HG03520 (cell line): ENCODE results near the gene HIRA.
"Not testable (repeated sequence)": the region's sequence is repeated elsewhere in the genome, so short reads cannot be mapped to it uniquely, and the experiment has no call there.

ENCODE experiments used
- ATAC-seq: cut with Tn5 transposase; IDR thresholded peaks from one replicate; pipeline ENCODE4 v1.9.1; 2021; ENCODE audit warnings: mild to moderate bottlenecking, moderate library complexity; ENCODE audit not compliant: unreplicated experiment

Gene HIRA

DNA sequence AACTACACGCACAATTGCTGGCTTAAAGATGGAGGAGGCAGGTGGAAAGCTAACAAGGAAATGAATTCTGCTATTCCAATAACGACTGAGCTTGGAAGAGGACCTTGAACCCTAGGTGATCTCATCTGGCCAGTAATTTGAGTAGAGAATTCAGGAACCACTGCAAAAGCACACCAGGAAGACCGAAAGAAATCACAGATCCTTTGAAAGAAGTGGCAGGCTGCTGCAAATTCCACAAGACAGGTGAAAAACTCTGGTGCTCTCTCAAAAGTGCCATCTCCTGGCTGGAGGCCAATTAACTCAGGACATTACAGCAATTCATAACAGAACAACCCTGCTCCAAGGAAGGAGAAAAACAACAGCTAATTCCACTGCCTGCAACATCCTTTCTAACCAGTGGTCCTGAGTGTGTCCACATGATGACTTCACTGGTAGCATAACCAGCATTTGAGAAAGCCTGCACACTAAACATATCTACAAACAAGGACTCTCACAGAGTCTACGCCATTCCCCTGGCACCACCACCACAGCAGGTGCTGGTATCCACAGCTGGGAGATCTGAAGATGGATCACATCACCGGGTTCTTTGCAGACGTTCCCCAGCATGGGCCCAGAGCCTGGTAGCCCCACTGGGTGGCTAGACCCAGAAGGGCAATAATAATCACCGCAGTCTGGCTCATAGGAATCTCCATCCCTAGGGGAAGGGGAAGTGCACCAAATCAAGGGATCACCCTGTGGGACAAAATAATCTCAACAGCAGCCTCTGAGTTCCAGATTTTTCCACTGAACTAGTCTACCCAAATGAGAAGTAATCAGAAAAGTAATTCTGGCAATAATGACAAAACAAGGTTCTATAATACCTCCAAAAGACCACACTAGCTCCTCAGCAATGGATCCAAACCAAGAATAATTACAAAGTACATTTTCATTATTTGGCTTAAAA, 95.1 kb downstream of the HIRA start:
- no peak for ATAC-seq

DNA sequence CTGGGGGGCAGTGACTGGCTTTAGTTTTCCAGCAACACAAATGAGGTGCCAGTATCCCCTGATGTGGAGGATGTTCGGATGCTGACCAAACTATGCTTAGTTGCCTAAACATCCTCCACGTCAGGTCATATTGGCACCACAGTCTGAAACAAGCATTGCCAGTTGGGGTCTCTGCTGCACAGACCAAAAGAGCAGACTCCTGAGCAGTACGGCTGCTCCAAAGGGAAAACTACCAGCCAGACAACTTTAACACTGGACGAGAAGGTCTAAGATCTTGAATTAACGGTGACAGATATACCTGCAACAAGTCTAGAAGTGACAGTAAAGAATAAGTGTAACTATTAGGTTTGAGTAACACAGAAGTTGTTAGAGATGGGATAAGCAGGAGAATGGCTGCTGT, 99.6 kb downstream of the HIRA start:
- no peak for ATAC-seq

DNA sequence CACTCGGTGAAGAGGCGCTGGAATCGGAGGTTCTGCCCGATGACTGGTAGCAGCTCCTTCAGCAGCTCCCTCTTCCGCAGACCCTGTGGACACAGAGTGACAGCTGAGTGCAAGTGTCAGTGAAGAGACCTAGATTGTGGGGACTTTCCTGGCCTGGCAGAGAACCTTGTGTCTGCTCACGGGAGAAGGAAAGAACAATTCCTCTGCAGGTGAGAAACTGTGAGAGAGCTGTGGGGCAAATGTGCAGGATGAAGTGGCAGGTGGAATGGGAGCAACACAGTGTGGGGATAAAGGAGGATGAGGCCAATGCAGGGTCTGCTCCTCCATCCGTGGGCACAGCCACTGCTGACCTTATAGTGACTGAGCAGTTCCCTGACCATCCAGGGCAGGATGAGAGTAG, 100.1 kb downstream of the HIRA start:
- ATAC-seq = no peak

DNA sequence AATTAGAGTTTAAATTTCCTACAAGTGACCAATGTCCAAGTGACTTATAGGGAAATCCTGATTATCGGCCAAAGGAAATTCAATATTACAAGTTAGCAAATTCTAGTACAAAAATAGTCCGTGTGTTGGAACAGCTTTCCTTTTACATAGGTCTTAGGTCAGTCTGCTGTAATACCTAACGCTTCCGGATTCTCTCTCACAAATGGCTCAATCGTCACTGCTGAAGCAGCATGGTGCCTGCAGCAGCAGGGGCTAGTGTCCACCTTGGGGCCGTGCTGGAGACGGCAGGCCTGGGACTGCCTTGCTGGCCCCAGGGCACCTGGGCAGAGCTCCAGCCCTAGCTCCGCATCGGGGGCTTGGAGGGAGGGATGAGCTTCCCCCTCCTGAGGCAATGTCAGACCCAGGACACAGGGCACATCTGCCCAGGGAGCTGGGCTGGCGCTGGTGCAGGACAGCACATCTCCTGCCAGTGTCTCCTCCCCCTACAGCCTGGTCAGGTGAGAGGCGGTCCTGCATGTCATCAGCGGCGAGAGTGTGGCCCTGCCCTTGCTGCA, 100.6 kb downstream of the HIRA start:
- ATAC-seq = no peak

DNA sequence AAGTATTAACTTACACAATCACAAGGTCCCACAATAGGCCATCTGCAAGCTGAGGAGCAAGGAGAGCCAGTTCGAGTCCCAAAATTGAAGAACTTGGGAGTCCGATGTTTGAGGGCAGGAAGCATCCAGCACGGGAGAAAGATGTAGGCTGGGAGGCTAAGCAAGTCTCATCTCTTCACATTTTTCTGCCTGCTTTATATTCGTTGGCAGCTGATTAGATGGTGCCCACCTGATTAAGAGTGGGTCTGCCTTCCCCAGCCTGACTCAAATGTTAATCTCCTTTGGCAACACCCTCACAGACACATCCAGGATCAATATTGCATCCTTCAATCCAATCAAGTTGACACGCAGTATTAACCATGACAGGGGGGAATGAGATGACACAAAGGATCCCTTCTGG, 101.3 kb downstream of the HIRA start:
- ATAC-seq = not testable (repeated sequence)

DNA sequence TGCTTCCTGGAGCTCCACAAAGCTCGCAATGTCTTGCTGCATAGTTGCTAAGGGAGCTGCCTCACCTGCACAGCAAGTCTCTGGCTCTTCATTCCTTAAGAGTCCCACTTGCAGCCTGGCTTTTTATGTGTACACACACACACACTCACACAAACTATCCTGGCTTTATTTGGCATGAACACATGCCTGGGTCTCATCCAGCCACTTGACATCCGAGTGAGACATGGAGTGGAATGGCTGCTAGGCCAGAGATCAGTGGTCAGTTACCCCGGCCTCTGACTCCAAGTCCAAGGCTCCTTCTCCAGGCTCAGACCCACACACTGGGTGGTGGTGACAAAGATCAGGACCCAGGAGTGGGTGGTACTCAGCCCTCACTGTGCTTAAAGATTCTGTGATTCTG, 102.1 kb downstream of the HIRA start:
- ATAC-seq = no peak

DNA sequence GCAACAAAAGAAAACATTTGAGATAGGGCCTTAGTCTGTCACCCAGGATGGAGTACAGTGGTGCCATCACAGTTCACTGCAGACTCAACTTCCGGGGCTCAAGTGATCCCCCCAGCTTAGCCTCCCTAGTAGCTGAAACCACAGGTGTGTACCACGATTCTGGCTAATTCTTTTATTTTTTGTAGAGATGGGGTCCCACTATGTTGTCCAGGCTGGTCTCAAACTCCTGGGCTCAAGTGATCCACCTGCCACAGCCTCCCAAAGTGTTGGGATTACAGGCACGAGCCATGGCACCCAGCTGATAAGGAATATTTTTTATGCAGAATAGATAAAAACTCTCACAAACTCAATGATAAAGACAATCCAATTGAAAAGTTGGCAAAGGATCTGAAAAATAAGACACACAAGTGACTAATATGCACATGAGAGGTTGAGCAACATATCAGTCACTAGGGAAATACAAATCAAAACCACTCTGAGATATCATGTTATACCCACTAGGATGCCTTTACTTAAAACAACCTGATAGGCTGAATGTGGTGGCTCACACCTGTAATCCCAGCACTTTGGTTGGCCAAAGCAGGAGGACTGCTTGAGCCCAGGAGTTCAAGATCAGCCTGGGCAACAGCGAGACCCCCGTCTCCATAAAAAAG, 106.1 kb downstream of the HIRA start:
- no peak for ATAC-seq

DNA sequence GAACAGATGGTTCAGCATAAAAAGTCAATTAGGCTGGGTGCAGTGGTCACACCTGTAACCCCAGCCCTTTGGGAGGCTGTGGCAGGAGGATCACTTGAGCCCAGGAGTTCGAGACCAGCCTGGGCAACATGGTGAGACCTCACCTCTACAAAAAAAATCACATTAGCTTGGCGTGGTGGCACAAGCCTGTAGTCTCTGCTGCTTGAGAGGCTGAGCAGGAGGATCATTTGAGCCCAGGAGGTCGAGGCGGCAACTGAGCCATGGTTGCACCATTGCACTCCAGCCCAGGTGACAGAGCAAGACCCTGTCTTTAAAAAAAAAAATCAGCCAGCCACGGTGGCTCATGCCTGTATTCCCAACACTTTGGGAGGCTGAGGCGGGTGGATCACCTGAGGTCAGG, 108.1 kb downstream of the HIRA start:
- ATAC-seq = not testable (repeated sequence)

DNA sequence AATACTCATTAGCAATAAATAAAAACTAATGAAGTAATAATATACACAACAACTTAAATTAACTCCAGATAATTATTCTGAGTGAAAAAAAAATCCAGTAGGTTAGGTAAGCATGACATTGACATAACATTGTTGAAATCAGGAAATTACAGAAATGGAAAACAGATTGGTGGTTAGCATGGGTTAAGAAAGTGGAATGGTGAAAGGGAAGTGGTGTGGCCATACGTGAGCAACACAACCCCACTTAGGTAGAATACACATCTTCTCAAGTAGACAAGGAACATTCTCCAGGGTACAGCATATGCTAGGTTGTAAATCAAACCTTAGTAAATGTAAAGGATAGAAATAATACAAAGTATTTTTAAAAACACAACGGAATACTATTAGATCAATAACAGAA, 109.8 kb downstream of the HIRA start:
- no peak for ATAC-seq

DNA sequence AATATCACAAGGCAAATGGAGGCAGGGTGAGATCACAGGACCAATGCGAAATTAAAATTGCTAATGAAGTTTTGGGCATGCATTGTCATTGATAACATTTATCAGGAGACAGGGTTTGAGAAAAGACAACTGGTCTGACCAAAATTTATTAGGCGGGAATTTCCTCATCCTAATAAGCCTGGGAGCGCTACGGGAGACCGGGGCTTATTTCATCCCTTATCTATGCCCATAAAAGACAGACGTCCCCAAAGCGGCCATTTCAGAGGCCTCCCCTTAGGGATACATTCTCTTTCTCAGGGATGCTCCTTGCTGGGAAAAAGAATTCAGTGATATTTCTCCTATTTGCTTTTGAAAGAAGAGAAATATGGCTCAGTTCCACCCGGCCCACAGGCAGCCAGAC, 111.4 kb downstream of the HIRA start:
- not testable (repeated sequence) for ATAC-seq

DNA sequence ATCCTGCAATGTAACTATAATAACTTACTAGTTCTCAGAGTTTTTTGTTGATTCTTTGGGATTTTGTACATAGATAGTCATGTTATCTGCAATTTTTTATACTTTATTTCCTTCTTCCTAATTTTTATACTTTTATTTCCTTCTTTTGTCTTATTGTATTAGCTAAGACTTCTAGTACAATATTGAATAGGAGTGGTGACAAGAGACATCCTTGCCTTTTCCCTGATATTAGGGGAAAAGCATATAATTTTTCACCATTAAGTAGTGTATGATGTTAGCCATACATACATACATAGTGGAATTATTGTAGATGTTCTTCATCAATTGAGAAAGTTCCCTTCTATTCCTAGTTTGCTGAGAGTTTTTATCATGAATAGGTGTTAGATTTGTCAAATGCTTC, 112.3 kb downstream of the HIRA start:
- no peak for ATAC-seq

DNA sequence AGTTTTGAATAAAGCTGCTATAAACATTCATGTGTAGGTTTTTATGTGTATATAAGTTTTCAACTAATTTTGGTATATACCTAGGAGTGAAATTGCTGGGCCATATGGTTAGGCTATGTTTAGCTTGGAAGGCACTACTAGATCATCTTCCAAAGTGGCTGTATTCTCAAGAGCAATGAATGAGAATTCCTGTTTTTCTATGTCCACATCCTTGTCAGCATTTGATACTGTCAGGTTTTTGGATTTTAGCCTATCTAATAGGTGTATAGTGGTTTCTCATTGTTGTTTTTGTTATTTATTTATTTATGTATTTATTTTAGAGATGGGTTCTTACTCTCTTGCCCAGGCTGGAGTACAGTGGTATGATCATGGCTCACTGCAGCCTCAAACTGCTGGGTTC, 113.7 kb downstream of the HIRA start:
- no peak for ATAC-seq

DNA sequence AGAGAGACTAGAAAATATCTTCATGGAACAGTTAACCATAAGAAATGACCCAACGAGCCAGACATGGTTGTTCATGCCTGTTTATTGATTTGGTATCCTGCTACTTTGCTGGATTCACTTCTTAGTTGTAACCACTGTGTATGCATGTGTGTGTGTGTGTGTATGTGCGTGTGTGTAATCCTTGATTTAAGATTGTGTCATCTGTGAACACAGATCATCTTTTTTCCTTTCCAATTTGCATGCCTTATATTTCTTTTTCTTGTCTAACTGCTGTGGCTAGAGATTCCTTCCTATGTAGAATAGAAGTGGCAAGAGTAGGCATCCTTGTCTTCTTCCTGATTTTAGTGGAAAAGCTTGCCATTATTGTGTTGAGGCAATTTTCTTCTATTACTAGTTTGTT, 123.7 kb downstream of the HIRA start:
- no peak for ATAC-seq

DNA sequence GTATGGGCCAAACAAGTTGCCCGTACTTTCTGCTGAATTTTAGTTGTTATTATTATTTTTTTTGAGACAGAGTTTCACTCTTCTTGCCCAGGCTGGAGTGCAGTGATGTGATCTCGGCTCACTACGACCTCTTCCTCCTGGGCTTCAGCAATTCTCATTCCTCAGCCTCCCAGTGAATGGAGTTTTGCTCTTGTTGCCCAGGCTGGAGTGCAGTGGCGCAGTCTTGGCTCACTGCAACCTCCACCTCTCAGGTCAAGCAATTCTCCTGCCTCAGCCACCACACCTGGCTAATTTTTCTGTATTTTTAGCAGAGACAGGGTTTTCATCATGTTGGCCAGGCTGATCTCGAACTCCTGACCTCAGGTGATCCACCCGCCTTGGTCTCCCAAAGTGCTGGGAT, 125.0 kb downstream of the HIRA start:
- ATAC-seq = not testable (repeated sequence)

DNA sequence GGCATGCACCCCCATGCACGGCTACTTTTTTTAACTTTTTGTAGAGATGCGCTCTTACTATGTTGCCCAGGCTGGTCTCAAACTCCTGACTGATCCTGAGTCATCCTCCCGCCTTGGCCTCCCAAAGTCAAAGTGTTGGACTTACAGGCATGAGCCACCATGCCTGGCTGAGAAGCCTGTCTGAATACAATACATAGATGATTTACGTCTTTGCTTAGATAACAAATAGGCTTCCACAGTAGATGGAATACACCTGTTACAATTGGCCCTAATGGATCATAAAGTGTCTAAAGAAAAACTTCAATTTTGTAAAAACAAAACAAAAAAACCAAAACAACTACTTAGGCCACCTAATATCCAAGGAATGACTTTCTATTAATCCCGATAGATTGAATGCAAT, 127.0 kb downstream of the HIRA start:
- ATAC-seq = no peak

DNA sequence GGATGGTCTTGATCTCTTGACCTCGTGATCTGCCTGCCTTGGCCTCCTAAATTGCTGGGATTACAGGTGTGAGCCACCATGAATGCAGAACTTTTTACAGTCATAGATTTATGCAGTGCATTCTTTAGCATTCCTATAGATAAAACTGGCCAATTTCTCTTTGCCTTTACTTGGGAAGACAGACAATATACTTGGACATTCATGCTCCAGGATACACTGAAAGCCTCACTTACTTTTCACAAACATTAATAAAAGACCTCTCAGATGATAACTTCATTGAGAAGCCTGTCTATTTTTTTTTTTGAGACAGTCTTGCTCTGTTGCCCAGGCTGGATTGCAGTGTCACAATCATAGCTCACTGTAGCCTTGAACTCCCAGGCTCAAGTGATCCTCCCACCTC, 127.7 kb downstream of the HIRA start:
- ATAC-seq = no peak

DNA sequence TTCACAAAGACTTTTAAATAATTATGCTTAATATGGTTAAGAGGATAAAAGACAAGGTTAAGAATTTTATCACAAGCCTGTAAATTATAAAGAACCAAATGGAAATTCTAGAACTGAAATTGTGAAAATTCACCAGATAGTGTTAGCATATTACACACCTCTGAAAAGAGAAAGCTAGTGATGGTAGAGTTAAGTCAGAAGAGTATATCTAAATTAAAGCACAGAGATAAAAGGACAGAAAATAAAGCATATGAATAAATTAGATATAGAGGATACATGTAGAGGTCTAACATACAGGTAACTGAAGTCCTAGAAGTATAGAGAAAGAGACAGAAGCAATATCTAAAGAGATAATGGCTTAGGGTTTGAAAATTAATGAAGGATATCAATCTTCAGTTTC, 135.8 kb downstream of the HIRA start:
- ATAC-seq = no peak

DNA sequence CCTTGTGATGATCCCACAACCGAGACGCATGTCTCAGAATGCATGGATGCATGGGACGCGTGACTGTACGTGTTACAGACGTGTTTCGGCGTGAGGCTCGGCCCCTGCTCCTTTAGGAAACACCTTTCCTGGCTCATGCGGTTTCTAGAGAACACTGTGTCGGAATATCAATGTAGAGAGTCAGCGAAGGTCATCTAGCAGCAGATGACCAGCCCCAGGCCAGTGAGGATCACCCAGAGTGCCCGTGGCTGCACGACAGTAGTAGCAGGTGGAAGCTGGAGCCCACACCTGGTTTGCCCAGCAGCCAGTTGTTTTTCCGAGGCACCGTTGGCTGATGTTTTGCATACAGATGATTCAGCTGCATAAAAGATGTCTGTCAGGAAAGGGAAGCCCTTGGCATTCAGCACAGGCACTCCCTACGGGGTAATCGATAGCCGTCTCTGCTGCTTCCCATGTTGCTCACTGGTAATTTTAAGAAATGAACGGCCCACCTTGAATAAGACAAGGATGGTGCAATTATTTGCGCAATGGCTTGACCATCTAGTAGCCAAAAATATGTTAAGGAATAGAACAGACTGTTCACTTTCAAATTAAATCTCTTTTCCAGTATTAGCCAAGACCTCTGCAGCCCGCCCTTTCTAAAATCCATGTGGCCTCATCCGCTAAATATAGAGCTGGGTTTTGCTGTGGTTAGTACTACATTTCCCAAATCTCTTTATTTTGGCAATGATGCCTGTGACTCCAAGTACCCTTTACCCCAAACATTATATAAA, 138.9 kb downstream of the HIRA start:
- ATAC-seq = no peak

DNA sequence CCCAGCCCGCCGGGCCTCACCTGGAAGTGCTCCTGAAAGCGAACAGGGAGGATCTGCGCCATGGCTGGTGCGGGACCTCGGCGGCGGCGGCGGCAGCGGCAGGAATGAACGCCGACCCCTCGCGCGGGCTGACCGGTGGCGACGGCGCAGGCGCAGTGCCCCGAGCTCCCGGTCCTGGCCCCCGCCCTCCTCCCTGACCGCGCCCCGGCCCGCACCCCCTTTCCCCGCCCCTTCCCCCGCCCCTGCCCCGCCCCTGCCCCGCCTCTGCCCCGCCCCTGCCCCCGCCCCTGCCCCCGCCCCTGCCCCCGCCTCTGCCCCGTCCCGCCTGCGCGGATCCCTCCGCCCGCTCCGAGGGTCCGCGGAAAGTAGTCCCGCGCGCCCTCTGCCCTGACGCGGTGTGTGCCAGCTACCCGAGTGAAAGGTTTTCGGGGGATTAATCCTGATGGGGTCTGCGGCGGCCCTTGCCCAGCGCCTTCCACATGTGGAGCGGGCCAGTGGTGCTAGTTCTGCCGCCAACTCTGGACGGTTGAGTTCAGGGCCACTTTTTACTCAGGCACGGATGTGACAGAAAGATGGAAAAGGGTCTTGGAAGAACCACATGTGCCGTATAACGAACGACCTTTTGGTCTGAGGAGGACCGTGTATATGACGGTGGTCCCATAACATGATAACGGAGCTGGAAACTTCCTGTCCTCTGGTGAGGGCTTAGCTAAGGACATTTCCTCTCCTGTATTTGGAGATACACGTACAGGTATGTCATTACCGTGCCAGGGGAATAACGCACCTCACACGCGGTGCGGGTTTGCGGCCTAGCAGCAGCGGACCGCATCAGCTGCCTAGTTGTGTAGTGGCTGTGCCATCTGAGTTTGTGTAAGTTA, 139.7 kb downstream of the HIRA start, which contains the start of gene CLTCL1:
Gene CLTCL1, minus strand, starts transcription at position 140 of the 878 bp plus-strand sequence. Its CDS starts 78 bp downstream, at position 62.
- no peak for ATAC-seq

DNA sequence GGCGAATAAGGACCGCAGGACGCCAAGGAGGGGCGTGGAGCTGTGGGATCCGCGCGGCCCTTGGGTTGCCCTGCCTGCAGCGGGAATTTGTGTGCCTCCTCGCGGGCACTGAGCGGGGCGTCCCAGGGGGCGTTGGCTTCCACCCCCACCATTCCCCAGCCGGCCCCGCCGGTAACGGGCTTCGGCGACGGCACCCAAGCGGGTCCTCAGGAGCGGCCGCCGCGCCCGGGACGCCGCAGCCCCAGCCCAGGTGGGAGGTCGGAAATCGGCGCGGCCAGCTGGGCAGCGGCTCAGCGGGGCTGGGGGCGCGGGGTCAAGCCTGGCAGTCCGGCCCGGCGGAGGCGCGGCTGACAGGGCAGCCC, 140.3 kb downstream of the HIRA start:
- ATAC-seq = no peak
